GM20000 (cell line): ENCODE measurements around the gene EXOSC7.

ENCODE experiments used
- DNase-seq: peaks from one replicate; pipeline ENCODE4 v3.0.0; 2012; ENCODE audit warnings: low spot score
- TF ChIP-seq, protein P1 (sequence below): IDR thresholded peaks from 2 replicates; pipeline ENCODE4 v1.5.1; 2012; ENCODE audit warnings: mild to moderate bottlenecking, control low read depth; ENCODE audit errors: extremely low read depth, missing control alignments

EXOSC7 gene

DNA sequence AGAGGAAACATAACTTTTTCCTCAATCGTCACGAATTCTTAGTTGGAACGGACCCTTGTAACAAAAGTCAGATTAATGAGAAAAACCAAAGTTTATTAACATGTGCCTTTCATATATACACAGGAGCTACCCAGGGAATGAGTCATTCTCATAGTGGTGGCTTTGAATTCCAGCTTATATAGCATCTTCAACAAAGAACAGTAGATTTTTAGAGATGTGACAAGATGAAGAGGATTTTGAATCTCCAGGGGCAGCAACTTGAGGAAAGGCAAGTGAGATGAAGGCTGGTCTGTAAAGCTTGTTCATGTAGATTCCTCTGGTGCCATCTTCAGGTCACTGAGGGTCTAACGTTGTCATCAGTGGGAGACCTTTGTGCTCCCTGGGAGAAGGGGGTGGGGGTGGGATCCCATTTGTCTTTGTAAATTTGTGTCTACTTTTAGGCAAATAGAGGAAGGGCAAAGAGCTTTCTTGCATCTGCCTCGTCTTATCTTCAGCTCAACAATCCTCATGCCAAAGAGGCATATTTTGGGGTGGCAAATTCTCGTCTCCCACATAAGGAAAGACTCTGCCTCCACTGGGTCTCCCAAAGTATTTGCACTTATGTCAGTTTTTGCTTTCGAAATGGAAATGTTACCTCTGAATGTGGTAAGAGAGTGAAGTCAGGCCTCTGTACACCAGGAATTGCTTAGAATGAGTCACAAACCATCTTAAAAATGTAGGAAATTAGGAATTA lies 79.5 kb downstream of the EXOSC7 start:
- DNase-seq: no peak
- TF ChIP-seq, protein P1, sequence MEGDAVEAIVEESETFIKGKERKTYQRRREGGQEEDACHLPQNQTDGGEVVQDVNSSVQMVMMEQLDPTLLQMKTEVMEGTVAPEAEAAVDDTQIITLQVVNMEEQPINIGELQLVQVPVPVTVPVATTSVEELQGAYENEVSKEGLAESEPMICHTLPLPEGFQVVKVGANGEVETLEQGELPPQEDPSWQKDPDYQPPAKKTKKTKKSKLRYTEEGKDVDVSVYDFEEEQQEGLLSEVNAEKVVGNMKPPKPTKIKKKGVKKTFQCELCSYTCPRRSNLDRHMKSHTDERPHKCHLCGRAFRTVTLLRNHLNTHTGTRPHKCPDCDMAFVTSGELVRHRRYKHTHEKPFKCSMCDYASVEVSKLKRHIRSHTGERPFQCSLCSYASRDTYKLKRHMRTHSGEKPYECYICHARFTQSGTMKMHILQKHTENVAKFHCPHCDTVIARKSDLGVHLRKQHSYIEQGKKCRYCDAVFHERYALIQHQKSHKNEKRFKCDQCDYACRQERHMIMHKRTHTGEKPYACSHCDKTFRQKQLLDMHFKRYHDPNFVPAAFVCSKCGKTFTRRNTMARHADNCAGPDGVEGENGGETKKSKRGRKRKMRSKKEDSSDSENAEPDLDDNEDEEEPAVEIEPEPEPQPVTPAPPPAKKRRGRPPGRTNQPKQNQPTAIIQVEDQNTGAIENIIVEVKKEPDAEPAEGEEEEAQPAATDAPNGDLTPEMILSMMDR: no peak

DNA sequence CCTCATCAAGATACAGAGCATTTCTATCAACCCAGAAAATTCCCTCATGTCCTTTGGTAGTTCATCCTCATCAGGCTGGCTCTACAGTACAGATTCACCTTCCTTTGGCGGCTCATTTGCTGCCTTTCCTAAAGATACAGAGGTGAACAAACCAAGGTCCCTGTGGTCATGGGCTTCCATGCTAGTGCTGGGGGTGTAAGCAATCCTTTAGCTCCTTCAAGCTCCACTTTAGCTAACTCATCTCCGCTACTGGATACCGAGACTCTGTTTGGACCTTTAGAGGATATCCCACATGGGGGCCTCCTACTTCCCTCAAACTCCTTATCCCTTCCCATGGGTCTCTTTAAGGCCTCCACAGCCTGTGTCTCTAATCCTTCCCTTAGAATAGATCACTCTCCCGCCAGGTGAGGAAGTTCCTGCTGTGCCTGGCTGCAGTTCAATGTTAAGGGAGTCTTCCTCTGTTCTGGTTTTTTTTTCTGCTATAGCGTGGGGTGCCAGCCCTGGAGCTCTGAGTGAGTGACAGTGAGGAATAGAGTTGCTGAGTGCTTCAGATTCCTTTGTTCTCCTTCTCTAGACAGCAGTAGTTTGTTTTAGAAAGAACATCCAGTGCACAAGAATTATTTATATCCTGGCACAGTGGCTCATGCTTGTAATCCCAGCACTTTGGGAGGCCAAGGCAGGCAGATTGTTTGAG lies 80.7 kb downstream of the EXOSC7 start:
- no peak for DNase-seq
- TF ChIP-seq, protein P1: no peak

DNA sequence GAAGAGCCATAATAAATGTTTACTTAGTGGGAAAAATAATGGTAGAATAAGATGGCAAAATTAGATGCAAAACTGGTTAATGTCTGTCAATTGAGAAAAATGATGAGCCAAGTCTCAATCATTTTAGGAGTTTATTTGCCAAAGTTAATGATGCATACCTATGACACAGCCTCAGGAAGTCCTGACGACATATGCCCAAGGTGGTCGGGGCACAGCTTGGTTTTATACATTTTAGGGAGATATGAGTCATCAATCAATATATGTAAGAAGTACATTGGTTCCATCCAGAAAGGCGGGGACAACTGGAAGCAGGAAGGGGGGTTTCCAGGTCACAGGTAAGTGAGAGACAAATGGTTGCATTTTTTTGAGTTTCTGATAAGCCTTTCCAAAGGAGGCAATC lies 81.5 kb downstream of the EXOSC7 start:
- TF ChIP-seq, protein P1: no peak
- DNase-seq: no peak

DNA sequence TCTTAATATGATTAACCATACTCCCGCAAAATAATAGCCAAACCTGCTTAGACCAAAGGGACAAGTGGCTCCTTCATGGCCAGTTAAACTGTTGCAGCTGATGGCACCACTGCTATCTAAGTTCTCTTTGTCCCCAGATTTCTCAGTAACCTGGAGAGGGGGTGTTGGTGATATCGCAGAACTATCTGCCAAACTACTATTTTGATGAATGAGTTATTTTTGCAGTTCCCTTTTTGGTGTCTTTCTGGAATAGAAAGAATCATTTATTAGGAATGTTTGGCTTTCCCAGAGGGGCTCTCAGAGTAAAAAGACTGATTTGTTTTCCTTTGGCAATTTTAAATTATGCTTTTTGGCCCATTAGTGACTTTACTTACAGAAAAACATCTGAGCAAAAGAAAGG lies 83.1 kb downstream of the EXOSC7 start:
- DNase-seq: no peak
- TF ChIP-seq, protein P1: no peak

DNA sequence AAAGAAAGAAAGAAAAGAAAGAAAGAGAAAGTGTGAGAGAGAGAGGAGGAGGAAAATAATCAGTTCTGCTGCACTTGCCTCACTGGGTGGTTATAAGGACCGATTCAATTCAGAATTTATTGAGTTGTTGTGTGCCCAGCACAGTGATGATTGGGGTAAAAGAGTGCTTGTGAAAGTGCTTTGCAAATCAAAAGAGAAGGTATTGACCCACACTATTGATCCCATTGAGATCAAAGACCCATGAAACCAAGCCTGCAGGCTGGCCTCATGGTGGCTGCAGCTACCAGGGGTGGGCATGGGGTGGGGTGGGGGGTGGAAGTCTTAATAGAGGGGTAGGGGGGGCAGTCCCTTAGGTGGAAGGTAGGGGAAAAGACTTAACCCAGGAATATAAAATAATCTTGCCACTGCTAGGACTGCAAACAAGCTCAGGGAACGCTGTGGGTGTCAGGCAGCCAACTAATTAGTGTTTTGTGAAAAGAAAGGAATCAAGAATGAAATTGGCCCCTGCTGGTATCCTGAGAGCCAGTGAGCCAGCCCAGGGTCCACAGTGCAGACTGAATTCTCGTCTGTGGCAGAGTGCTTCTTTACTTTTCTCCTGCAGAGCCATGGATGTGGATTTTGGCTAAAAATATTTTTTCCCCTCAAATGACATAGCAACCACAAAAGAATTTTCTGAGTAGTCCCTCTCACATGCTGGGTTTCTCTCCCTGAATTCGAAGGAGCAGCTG lies 84.3 kb downstream of the EXOSC7 start:
- TF ChIP-seq, protein P1: no peak
- DNase-seq: no peak
